ENCODE data around the gene SLC9A8. TPM values are rescaled to one million over a fixed set of nuclear protein-coding genes. Genes with fewer than 3 reads are reported as not detected.
A peak's percentile ranks its signal among the peaks of the same experiment; 100 is the strongest.

The SLC9A8 gene
- total and polyA plus RNA-seq, 12 donors: 12.4 to 23.3 (median 17.5) TPM

DNA sequence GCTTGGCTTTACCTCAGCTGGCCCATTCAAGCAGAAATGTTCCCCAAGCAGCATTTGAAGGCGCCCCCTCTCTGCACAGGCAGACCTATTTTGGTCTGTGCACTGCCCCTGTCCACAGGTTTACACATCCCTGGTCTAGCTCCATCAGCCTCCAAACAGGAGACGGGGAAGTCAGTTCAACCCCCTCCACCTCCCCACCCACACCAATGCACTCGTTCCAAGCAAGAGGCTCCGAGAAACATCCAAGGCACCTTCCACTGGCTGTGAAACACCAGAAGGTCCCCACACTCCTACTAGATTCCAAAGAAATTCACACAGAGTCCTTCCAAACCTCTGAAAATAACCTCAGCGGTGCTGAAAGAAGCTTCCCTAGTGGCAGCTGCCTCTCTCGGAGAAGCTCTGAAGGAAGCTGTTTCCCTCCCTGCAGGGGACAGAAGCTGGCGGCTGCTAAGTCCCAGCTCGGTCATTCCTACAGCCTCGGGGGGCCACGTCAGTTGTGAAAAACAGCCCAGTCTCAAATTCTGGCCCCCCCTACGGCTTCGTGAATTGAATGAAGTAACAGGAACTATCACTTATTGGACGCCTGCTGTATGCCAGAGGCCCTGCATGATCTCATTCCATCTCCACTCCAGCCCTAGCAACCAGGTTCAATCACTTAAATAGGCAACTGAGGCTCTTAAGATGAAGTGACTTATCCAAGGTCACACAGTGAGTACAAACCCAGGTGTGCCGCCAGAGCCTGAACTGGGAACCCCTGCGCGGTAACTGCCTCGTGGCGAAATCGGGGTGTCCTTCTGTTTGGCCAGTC lies 101.9 kb downstream of the SLC9A8 start:
- no peaks in the 10 kb centered on the region for H3K36me3 ChIP-seq (replicated peaks in 1 of 2)
- peak overlapping the region in 4 of 5 donors; percentile 97 to 100 (median 99) for H3K27ac ChIP-seq
- intact Hi-C loops (cut with DNase I): no loop called here
- no peak for TF ChIP-seq CTCF (IDR thresholded peaks at IDR 0.05)
- no peaks in the 10 kb centered on the region for H3K9me3 ChIP-seq (replicated peaks in 1 of 3)
- peak overlapping the region; percentile 68 to 100 (median 74) for H3K4me3 ChIP-seq
- WGBS, 4 donors: 5 to 9% (median 7%) methylated on average over 7 to 19 of the region's 19 CpGs
- H3K4me1 ChIP-seq (replicated peaks in 1 of 2): peaks cover 26 to 52% of the 10 kb centered on the region in 2 donors
- no peak for DNase-seq
- no peaks in the 10 kb centered on the region for H3K27me3 ChIP-seq

DNA sequence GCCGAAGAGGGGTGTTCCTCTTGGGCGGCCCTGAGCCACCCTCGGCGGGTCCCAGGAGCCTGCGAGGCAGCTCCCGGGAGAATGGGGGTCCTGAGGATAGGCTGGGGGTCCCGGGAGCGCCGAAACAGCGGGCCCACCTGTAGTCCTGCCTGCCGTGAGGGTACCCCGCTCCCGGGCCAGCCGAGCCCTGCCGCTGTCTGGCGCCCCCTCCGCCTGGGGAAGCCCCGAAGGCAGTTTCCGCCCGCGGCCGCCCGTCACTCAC lies 102.4 kb downstream of the SLC9A8 start:
- H3K27me3 ChIP-seq: no peaks in the 10 kb centered on the region
- no peak for TF ChIP-seq POLR2A (IDR thresholded peaks at IDR 0.05)
- no peak for TF ChIP-seq CTCF (IDR thresholded peaks at IDR 0.05)
- H3K27ac ChIP-seq: peak overlapping the region; percentile 97 to 100 (median 99)
- peak overlapping the region; percentile 68 to 100 (median 74) for H3K4me3 ChIP-seq
- intact Hi-C loops (cut with DNase I): no loop called here
- no peaks in the 10 kb centered on the region for H3K9me3 ChIP-seq (replicated peaks in 1 of 3)
- H3K36me3 ChIP-seq (replicated peaks in 1 of 2): no peaks in the 10 kb centered on the region
- peaks cover 21 to 47% of the 10 kb centered on the region in 2 donors for H3K4me1 ChIP-seq (replicated peaks in 1 of 2)
- no peak for DNase-seq
- WGBS, 4 donors: 0% methylated on average over 20 to 23 of the region's 23 CpGs; no CpG with 5 or more reads in 1 of the 4 donors

DNA sequence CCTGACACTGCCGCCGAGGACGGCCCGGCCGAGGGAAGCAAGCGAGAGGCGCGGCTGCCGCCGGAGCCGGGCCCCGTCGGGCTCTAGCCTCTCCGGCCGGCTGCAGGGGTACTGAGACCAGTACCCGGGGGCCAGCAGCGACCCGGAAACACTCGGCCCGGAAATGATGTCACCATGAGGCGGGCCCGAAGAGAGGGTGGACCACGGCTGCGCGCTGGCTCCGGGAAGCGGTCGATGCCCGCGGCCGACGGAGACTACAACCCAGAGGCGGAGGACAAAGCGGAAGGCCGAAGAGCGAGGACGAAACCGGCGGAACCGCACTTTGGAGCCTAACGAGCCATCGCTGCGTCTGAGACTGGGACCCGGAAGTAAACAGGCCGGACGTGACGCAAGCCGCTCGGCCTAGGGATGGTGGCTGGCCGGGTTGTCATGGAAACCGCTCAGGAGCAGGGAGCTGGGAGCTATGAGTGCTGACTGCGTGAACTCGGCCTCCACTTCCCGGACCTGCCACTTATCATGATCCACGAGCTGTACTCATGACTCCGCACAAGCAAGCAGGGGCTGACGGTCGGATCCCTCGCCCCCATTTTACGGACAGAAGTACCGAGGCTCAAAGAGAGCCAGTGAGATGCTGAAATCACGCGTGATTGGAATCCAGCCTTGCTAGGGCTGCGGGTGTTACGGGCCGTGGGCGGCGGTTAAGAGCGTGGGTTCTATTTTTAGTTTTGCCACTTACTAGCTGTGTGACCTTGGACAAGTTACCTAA lies 102.9 kb downstream of the SLC9A8 start, which contains the start of gene SPATA2:
TSS of gene SPATA2 (minus strand) at position 150 of the 766 bp plus-strand sequence. CDS start 7,039 bp downstream, outside the sequence.
- H3K4me3 ChIP-seq: peak within 1 kb of the TSS; percentile 68 to 100 (median 74)
- no peaks in the 10 kb centered on the region for H3K27me3 ChIP-seq
- H3K4me1 ChIP-seq (replicated peaks in 1 of 2): peaks cover 20 to 42% of the 10 kb centered on the region in 2 donors
- peak; percentile 95 to 99 (median 99) for DNase-seq
- intact Hi-C loops (cut with DNase I): no loop called here
- no peaks in the 10 kb centered on the region for H3K36me3 ChIP-seq (replicated peaks in 1 of 2)
- WGBS, 4 donors: 0% methylated on average over 8 to 69 of the region's 69 CpGs
- H3K27ac ChIP-seq: peak within 1 kb of the TSS; percentile 97 to 100 (median 99)
- H3K9me3 ChIP-seq (replicated peaks in 1 of 3): no peaks in the 10 kb centered on the region
- TF ChIP-seq CTCF (IDR thresholded peaks at IDR 0.05) (no peak), POLR2A (IDR thresholded peaks at IDR 0.05) (peak; percentile 70 to 79)

Data from adrenal gland (tissue), 12 donors.